Measurements from ENCODE around the gene DLL1.
"Not testable (repeated sequence)": the region's sequence is repeated elsewhere in the genome, so short reads cannot be mapped to it uniquely, and the experiment has no call there.

DLL1 gene, protein sequence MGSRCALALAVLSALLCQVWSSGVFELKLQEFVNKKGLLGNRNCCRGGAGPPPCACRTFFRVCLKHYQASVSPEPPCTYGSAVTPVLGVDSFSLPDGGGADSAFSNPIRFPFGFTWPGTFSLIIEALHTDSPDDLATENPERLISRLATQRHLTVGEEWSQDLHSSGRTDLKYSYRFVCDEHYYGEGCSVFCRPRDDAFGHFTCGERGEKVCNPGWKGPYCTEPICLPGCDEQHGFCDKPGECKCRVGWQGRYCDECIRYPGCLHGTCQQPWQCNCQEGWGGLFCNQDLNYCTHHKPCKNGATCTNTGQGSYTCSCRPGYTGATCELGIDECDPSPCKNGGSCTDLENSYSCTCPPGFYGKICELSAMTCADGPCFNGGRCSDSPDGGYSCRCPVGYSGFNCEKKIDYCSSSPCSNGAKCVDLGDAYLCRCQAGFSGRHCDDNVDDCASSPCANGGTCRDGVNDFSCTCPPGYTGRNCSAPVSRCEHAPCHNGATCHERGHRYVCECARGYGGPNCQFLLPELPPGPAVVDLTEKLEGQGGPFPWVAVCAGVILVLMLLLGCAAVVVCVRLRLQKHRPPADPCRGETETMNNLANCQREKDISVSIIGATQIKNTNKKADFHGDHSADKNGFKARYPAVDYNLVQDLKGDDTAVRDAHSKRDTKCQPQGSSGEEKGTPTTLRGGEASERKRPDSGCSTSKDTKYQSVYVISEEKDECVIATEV

DNA sequence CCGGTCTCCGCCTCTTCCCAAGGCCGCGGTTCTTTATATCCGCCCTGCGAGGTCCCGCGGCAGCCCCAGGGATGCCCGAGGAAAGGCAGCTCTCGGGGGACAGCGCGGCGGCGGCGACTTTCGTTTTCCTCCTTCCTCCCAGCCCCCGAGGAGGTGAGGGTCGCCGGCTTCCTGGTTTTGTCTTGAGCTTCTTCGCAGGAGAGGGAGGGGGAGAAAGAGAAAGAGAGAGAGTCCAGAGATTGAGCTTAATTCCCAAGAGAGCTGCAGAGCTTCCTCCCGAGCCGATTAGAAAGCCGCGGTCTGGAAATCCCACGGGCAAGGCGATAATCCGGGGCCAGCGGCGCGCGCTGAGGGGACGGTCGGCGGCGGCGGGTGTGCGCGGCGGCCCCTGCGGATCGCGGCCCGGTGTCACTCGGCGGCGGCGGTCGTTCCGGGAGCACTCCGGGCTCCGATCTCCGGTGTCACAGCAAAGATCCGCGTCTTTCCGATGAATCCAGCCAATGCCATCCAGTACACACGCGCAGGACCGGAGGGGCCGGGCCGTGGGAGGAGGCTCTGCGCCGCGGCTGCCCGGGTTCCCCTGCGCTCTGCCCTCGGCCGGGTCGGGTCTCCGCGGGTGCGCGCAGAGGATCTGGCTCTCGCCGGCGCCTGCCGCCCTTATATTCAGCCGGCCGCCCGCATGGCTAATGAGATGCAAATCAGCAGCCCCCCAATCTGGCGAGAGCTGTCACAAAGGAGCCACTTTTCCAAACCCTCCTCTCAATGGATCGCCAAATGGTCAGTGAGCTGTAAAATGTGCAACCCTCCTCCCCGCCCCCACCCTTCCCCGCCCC, at the start of gene DLL1:
DLL1 (minus strand) TSS at position 783 of the 833 bp plus-strand sequence. CDS start 939 bp downstream, outside the sequence.
- no peak for DNase-seq

DNA sequence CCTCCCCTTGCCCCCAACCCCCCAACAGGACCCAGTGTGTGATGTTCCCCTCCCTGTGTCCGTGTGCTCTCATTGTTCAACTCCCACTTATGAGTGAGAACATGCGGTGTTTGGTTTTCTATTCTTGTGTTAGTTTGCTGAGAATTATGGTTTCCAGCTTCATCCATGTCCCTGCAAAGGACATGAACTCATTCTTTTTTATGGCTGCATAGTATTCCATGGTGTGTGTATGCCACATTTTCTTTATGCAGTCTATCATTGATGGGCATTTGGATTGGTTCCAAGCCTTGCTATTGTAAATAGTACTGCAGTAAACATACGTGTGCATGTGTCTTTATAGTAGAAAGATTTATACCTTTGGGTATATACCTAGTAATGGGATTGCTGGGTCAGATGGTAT, 44.3 kb upstream of the DLL1 start:
- DNase-seq, result not testable (repeated sequence)

DNA sequence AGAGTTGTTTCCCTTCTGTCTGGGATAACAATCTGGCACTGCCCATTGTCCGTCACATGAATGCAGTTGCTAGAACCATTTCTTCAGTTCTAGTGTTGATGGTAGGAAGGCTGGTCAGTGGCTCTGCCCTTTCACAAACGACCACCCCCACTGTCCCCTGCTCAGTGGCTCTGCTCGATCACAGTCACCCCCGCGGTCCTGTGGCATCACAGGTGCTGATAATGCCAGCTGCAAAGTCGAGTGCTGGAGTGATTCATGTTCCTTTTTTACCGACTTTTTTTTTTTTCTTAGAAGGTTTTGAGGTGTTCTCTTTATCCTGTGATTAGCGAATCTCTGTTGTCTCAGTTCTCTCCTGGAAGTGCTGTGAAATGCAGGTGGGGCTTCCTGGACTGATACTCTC, 38.4 kb upstream of the DLL1 start:
- no peak for DNase-seq

DNA sequence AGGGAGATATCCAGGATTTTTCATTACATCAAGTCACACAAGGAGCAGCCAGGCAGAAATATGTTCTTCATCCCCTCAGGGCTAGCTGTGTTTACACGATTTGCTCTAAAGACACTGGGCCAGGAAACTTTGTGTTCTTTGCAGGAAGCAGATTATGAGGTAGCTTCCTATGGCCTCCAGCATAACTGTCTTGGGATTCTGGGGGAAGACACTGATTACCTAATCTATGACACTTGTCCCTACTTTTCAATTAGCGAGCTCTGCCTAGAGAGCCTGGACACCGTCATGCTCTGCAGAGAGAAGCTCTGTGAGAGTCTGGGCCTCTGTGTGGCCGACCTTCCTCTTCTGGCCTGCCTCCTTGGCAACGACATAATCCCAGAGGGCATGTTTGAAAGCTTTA, 26.8 kb upstream of the DLL1 start:
- no peak for DNase-seq

DNA sequence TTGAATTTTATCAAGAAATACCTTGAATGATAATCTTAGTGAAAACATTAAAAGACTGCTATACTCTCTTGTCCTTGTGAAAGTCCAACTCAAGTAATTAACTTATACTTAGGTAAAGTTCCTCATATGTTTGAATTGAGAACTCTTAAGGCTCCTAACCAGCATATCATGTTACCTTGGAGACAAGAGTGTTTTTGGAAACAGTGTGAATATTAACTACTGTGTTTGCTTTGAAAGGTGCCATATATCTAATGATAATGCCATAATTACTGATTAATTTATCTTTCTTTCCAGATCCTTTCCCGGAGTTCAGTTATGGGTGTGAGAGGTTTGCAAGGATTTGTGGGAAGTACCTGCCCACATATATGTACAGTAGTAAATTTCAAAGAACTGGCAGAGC, 26.2 kb upstream of the DLL1 start:
- DNase-seq, result no peak

DNA sequence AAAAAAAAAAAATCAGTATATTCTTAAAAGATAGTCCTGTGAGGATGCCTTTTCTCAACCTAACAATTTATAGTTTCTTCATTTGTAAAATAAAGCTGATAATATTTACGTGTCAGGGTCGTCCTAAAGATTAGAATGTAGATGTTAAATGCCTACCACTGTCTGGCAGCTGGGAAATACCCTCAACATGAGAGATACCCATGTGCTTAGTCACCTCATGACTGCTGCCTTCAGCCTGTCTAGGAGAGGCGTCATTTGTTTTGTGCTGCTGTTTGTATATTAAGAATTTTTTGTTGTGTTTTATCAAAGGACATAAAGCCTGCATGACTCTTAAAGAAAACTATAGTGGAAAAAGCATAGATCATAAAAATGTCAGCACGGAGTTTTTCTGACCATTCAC, 25.2 kb upstream of the DLL1 start:
- DNase-seq, result no peak

DNA sequence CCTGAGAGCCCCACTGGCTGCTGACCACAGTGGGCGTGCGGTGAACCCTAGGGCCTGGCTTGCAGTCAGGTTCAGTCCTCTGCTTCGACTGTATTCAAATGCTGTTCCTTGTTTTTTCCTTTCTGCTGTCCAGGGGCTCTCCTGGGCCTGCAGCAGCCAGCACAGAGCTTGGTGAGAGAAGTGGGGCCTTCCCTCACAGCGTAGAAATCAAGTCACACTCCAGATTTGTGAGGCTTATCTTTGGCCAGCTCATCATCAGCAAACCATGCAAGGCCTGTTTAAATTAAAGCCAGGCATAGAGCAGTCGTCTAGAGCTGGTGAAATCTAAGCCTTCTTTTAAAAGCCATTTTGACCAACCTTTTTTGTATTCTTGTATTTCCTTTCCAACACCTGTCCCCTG, 24.1 kb upstream of the DLL1 start:
- DNase-seq, result no peak

DNA sequence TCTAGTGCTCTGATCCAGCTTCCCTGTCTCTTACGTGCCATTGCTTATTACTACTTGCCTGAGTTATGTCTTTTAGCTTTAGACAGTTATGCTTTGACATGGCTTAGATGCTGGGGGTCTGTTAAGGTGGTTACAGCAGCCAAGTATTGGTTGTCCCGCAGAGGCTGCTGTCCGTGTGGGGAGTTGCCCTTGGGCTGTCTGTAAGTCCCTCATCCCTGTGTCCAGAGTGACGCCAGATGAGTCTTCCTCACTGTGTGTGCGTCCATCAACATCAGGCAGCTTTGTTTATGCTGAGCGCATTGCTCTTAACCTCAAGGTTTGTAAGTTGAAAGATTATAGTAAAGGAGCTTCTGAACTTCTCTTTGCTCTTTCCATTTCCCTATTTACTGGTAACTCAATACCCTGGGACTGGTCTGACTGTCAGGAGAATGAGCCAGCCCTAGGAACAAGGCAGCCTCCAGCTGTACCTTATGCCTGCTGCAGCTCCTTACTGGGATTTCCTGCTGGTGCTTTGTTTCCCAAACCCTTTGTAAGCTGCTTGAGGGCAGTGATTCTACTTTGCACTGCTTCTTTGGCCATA, 22.9 kb upstream of the DLL1 start:
- DNase-seq, result no peak

DNA sequence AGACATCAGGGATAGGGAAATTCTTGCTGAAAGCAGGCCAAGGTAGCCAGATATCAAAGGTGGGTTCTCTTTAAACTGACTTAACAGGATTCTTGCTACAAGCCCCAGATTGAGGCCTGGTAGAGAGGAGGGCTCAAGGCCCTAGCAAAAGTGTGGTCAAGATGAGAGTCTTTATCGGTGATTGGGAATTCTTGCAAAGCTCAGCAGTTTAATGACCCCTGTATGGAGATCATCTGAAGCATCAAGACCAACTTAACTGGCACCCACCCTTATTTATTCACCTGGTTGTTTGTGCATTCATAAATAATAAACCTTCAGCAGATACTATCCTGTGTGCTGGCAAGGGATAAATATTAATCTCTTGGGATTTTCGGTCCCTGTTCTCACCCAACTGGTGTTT, 22.0 kb upstream of the DLL1 start:
- DNase-seq, result no peak

DNA sequence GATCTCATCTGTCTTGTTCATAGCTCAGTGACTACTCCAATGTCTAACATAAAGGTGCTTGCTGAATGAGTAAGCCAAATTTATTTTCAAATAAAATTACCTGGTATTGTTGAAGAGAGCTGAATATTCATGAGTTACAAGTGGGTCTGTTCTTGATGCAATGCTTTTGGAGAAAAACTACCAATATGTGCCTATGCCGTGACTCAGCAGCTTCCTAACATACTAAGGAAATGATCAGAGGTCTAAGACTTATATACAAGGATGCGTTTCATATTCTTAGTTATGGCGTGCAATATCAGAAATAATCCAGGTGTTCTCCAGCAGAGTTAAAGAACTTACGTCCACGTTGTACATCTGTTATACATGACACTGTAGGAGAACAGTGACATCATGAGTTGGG, 20.8 kb upstream of the DLL1 start:
- DNase-seq, result no peak

DNA sequence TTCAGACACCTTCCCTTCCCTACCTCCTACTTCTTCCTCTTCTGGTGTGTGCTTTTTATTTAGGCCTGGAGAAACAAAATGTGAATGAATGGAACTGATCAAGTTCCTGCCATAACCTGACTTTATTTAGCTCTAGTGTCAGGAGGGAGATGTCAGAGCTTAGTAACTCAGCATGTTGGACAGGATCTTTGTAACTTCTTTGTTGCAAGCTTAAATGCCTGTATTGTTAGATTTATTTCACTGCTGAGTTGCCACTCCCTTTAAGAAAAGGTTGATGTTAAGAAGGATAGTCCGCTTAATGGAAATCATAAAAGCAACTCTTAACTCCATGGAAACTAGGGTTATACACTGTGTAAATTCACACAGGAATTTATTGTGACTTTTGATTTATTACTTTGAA, 17.9 kb upstream of the DLL1 start:
- no peak for DNase-seq

DNA sequence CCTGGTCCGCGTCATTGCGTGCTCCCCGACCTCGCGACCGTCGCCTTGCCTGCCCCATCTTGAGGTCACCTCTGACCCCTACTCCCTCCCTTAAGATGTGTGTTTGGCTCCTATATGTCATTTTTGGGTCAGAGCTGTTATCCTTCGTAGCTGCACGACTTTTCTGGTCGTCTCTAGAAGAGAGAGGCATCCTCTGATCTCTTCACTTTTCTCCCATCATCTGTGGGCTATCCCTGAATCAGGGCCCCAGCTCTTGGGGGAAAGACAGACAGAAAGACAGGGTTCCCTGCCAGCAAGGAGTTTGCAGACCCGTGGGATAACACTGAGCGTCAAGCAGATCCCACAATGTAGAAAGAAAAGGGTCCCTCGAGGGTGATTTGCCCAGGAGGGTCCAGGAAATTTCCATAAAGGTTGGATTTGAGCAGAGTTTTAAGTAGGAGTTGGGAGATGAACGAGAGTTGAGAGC, 16.2 kb upstream of the DLL1 start:
- no peak for DNase-seq

DNA sequence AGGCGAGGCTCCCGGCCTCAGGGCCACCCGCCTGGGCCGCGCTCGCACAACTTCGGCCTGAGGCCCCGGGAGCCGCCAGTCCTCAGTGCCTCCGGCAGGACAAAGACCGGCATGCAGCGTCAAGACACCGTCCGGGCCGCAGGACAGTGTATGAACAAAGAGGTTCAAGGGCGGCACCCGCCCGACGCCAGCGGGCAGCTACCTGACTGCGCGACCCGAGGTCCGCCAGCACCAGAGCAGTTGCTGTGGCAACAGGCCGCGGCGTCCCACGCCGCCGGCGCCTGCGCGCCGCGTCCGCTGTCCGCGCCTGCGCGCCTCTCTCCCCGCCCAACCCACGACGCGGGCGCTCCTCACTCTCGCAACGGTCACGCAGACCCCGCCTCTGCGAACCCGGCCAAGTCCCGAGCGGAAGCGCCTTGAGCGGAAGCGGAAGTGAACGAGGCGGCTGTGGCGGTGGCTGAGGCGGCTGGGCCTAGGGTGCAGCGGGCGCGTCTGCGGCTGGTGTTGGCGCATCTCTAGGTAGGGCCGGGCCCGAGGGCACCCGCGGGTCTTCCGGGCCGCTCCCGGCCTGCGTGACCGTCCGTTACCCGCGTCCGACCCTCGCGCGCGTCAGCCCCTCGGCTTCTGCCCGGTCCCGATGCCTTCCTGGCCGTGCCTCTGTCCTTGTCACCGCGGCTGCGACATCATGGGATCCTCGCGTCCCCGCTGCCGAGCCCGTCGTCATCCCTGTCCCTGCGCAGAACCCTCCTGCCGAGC, 15.6 kb upstream of the DLL1 start, which contains the start of gene FAM120B:
FAM120B (plus strand) TSS at position 435 of the 756 bp plus-strand sequence. CDS start 10,633 bp downstream, outside the sequence.
- peak; percentile 97 for DNase-seq

DNA sequence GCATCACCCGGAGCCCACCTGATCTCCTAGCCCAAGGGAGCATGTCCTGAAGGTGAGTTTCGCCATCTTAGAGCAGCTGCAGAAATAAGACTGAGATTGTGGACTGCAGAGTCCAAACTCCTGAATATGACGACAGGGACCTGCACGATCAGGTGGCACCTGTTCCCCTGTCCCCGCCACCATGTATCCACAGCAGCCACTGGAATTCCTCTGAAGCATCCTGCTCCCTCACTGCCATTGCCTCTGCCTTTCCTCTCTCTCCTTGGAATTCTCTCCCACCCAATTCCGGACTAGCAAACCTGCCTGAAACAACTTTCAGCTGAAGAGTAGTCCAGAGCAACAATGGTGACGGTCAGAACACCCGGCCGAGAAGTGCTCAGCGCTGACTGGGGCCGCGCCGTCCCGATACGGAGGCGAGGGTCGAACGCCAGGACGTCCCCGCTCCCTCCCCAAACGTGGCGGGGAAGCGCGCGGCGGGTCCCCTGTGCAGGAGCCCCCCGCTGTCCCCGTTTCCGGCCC, 15.0 kb upstream of the DLL1 start:
- DNase-seq, result no peak

DNA sequence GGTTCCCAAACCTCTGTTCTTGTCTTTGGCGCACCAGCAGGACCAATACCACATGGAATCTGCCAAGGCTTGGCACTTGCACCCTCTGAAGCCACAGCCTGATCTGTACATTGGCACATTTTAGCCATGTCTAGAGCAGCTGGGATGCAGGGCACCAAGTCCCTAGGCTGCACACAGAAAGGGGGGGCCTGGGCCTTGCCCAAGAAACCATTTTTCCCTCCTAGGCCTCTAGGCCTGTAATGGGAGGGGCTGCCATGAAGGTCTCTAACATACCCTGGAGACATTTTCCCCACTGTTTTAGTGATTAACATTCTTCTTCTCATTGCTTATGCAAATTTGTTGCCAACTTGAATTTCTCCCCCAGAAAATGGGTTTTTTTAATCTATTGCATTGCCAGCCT, 10.3 kb upstream of the DLL1 start:
- no peak for DNase-seq

DNA sequence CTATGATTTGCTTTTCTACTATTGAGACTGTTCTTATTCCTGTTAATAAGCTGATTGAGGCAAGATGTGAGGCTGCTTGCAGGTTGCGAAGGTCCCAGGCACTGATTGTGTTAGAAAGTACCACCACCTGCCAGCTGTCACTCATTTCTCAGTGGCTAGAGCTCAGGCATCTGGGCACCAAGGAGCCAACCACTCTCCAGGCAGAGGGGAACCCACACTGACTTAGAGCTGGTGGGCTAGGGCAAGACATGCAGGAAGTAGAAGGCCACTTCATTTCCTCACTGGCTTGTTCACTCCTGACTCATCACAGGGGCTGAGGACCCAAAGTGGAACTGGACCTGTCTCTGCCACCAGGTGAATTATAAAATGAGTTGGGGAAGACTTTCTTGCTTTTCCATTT, 7.8 kb upstream of the DLL1 start:
- no peak for DNase-seq

DNA sequence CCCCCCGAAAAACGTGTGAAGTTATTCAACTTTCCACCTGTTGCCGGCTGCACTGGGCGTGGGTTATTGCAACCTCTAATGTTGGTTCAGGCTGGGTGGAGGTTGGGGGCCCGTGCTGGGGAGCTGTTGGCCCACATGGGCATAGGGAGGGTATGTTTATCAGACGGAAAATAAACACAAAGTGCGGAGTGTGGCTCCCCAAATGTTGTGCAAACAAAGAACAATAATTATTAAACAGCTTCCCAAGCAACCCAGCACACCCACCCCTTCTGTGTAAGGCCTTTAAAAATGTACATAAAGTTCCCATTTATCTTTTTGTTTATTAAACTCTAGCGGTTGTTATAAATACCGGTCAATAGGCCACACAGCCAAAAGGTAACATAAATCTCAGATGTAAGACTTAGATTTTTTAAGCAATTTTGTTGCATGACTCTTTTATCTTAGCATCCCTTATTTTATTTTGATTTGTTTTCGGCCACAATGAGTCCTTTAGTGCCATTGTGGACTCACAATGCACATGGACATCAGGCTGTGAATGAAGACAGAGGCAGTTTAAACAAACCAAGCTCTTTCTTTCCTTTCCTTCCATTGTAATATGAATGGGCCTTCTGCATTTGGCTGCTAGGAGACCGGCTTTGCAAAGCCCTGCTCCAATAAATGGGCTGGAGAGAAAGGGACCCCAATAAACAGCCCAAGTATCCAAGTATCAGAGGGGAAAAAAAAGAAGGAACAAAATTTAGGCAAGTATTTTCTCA, 6.9 kb upstream of the DLL1 start:
- DNase-seq, result no peak

DNA sequence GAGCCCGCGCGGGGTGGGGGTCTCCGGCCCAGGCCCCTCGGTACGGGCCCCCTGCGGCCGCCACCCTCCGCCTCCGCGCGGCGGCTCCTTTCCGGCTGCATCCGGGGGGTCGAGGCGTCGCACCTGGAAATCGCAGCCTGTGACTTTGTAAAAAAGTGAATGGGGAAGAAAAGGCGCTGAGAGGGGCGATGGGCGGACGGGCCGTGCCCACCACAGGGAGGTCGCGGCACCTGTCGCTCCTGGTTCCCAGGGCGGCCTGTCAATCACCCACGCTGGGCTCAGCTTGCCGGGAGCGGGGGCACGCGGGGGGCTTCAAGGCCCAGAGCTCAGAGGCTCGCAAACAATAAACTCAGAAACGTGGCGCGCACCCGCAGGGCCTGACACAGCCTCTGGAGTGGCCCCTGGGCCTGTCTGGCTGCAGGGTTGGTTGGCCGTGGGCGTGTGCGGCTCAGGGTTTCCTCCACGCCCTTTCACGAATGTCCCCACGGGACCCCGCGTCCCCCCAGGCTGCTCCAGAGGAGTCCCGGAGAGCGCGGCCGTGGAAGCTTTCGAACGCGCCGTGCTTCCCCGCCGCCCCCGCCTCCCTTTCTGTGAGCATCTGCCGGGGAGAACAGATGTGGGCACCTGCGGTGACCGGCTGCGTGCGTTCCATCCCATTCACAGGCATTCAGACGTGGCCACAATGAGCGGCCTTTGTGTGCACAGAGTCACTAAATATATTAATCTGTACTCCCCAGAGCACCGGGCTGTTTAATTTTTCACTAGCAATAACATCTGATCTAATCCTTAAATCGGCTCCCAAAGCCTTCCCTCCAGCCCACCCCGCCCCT, 6.1 kb upstream of the DLL1 start:
- no peak for DNase-seq

DNA sequence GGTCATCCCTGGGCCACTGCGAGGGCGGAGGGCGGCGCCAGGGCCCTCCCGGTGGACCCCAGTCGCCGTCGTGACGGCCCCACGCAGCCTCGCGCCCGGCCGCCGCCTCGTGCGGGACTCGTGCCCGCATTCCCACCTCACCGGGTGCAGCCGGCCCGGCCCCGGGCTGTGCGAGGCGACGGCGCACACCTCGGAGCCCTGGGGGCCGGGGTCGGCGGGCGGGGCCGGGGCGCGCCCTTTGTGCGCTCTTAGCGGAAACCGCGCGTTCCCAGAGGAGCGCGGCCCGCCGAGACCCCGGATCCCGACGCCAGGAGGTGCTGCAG, 5.5 kb upstream of the DLL1 start:
- DNase-seq, result no peak

Data from activated CD4-positive, CD25-positive, alpha-beta regulatory T cell treated with anti-CD3 and anti-CD28 coated beads, Interleukin-2, amount 50 U/mL, for 72 hours (primary cell).